WTC11 (cell line): ENCODE data around the gene ARHGAP15. TPM values are rescaled to one million over a fixed set of nuclear protein-coding genes. Genes with fewer than 3 reads are reported as not detected.

Source experiments
- ATAC-seq: fragments of 200-7000 bp; cut with Tn5 transposase; 2 replicates; pipeline ENCODE4 v1.10.0; 2021; ENCODE audit warnings: mild to moderate bottlenecking, moderate library complexity
- CTCF ChIA-PET: fragments of 300-600 bp; sonication (Branson Sonifier 250); formaldehyde crosslinking; loops from one replicate; lab custom pipeline; 2021; ENCODE audit warnings: antibody characterized with exemption; lab: Charles Lee
- POLR2A ChIA-PET: fragments of 350-600 bp; sonication (Branson Sonifier 250); formaldehyde crosslinking; loops from one replicate; lab custom pipeline; 2021; ENCODE audit warnings: antibody characterized with exemption; lab: Charles Lee
- DNase-seq: peaks from one replicate; pipeline ENCODE4 v3.0.0; 2021; ENCODE audit warnings: low spot score
- H3K27ac Mint-ChIP-seq: 2 replicates; pipeline ENCODE4 v1.8.0; 2021; ENCODE audit warnings: mixed read lengths
- H3K27me3 Mint-ChIP-seq: 2 replicates; pipeline ENCODE4 v1.8.0; 2021; ENCODE audit warnings: low read depth, mild to moderate bottlenecking, moderate library complexity, mixed read lengths
- H3K36me3 Mint-ChIP-seq: 2 replicates; pipeline ENCODE4 v1.8.0; 2021; ENCODE audit warnings: mixed read lengths
- H3K4me1 Mint-ChIP-seq: 2 replicates; pipeline ENCODE4 v1.8.0; 2022; ENCODE audit warnings: mixed read lengths
- H3K4me3 Mint-ChIP-seq: 2 replicates; pipeline ENCODE4 v1.8.0; 2021; ENCODE audit warnings: mild to moderate bottlenecking, moderate library complexity, mixed read lengths
- H3K9me3 Mint-ChIP-seq: 2 replicates; pipeline ENCODE4 v1.8.0; 2021; ENCODE audit warnings: mixed read lengths
- ATF1 ChIP-seq: sonication (generic); formaldehyde crosslinking; IDR thresholded peaks from 2 replicates; pipeline ENCODE4 v1.8.1; 2023; ENCODE audit warnings: mild to moderate bottlenecking, moderate library complexity, missing genetic modification reagents
- GTF2I ChIP-seq: fragments of 250-450 bp; sonication (Bioruptor Pico); conservative IDR thresholded peaks from 2 replicates; pipeline ENCODE4 v1.4.0; 2021; ENCODE audit warnings: mild to moderate bottlenecking
- HMGA2 ChIP-seq: fragments of 250-450 bp; sonication (Bioruptor Pico); IDR thresholded peaks from 2 replicates; pipeline ENCODE4 v1.4.0; 2021; ENCODE audit warnings: mild to moderate bottlenecking, moderate library complexity
- NFE2L1 ChIP-seq: sonication (generic); formaldehyde crosslinking; IDR thresholded peaks from 2 replicates; pipeline ENCODE4 v1.8.1; 2023; ENCODE audit warnings: missing genetic modification reagents
- NR1H2 ChIP-seq: sonication (generic); formaldehyde crosslinking; IDR thresholded peaks from 2 replicates; pipeline ENCODE4 v1.9.0; 2021; ENCODE audit warnings: mild to moderate bottlenecking, moderate library complexity, missing genetic modification reagents
- ZNF317 ChIP-seq: sonication (generic); formaldehyde crosslinking; IDR thresholded peaks from 2 replicates; pipeline ENCODE4 v1.8.1; 2023; ENCODE audit warnings: low read depth, mild to moderate bottlenecking, moderate library complexity, missing genetic modification reagents, borderline replicate concordance
- ZNF423 ChIP-seq: fragments of 250-450 bp; sonication (Bioruptor Pico); IDR thresholded peaks from 2 replicates; pipeline ENCODE4 v2.1.2; 2022; ENCODE audit warnings: mild to moderate bottlenecking, moderate library complexity
- total RNA-seq: library from RNA; stranded (reverse); gene quantifications from 3 replicates; pipeline ENCODE4 v1.2.3, GENCODE V29; 2021
- TF ChIP-seq, protein P1 (sequence below): sonication (generic); formaldehyde crosslinking; IDR thresholded peaks from 2 replicates; pipeline ENCODE4 v1.8.1; 2023; ENCODE audit warnings: mild to moderate bottlenecking, missing genetic modification reagents
- TF ChIP-seq, protein P2 (sequence below): sonication (generic); formaldehyde crosslinking; IDR thresholded peaks from 2 replicates; pipeline ENCODE4 v1.8.1; 2023; ENCODE audit warnings: mild to moderate bottlenecking, missing genetic modification reagents
- TF ChIP-seq, protein P3 (sequence below): fragments of 200-600 bp; IDR thresholded peaks from 2 replicates; pipeline ENCODE4 v1.8.0; 2022; ENCODE audit warnings: antibody characterized with exemption
- TF ChIP-seq, protein P4 (sequence below): sonication (generic); formaldehyde crosslinking; IDR thresholded peaks from 2 replicates; pipeline ENCODE4 v1.8.1; 2023; ENCODE audit warnings: mild to moderate bottlenecking, missing genetic modification reagents, moderate library complexity
- TF ChIP-seq, protein P5 (sequence below): sonication (generic); formaldehyde crosslinking; IDR thresholded peaks from 2 replicates; pipeline ENCODE4 v1.8.1; 2022; ENCODE audit warnings: low read depth, missing genetic modification reagents, borderline replicate concordance
- TF ChIP-seq, protein P6 (sequence below): fragments of 250-450 bp; sonication (Bioruptor Pico); IDR thresholded peaks from 2 replicates; pipeline ENCODE4 v1.9.0; 2021; ENCODE audit warnings: mild to moderate bottlenecking, borderline replicate concordance
- TF ChIP-seq, protein P7 (sequence below): sonication (generic); formaldehyde crosslinking; conservative IDR thresholded peaks from 2 replicates; pipeline ENCODE4 v1.8.1; 2023; ENCODE audit warnings: mild to moderate bottlenecking, low read depth, missing genetic modification reagents, moderate library complexity

Gene ARHGAP15
- total RNA-seq, 1 experiment from 2014 or later, result 0.28 TPM

DNA sequence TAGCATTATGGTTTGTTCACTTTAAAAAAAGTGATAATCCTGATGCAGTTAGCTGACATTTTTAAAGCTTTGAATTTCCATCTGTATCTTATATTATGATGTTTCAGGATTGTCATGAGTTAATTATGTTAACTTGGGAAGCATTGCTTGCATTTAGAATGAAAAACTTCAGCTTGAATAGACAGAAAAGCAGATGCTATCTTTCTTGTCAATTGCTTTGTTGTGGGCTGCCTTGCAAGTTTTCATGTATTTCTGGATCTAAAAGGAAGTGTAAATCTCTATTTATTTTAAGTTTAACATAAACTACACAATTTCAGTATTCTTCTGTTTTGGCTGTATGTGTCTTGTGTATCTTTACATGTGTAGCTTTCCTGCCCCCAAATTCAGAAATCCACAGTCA, 479.5 kb downstream of the ARHGAP15 start (continued):
- TF ChIP-seq, protein P1, sequence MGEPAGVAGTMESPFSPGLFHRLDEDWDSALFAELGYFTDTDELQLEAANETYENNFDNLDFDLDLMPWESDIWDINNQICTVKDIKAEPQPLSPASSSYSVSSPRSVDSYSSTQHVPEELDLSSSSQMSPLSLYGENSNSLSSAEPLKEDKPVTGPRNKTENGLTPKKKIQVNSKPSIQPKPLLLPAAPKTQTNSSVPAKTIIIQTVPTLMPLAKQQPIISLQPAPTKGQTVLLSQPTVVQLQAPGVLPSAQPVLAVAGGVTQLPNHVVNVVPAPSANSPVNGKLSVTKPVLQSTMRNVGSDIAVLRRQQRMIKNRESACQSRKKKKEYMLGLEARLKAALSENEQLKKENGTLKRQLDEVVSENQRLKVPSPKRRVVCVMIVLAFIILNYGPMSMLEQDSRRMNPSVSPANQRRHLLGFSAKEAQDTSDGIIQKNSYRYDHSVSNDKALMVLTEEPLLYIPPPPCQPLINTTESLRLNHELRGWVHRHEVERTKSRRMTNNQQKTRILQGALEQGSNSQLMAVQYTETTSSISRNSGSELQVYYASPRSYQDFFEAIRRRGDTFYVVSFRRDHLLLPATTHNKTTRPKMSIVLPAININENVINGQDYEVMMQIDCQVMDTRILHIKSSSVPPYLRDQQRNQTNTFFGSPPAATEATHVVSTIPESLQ (CRISPR knock-in tag), result no peak
- TF ChIP-seq NFE2L1 (CRISPR knock-in tag), result no peak
- TF ChIP-seq, protein P2, sequence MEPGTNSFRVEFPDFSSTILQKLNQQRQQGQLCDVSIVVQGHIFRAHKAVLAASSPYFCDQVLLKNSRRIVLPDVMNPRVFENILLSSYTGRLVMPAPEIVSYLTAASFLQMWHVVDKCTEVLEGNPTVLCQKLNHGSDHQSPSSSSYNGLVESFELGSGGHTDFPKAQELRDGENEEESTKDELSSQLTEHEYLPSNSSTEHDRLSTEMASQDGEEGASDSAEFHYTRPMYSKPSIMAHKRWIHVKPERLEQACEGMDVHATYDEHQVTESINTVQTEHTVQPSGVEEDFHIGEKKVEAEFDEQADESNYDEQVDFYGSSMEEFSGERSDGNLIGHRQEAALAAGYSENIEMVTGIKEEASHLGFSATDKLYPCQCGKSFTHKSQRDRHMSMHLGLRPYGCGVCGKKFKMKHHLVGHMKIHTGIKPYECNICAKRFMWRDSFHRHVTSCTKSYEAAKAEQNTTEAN (CRISPR knock-in tag), result no peak

DNA sequence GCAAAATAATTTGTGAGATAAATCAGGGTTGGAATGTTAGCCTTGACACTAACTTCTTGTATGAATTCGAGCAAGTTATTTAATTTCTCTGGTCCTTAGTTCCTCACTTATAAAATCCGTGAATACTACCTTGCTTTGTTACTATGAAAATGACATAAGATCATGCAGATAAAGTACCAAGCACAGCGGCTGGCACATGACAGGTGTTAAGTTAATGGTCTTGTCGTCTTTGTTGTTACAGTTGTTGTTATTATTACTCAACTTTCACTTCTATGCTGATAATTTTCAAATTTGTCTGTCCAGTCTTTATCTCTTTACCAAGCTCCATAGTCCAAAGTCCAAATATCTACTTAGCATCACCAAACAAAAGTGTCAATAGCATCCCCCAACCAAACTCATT, 482.1 kb downstream of the ARHGAP15 start:
- no peak overlapping the region for H3K27ac Mint-ChIP-seq
- H3K4me1 Mint-ChIP-seq, result peaks cover 40% of the 10 kb centered on the region
- no peaks in the 10 kb centered on the region for H3K9me3 Mint-ChIP-seq
- CTCF ChIA-PET, result no interaction called here
- H3K36me3 Mint-ChIP-seq, result no peaks in the 10 kb centered on the region
- no peaks in the 10 kb centered on the region; the same call in 1 of the 2 replicates for H3K27me3 Mint-ChIP-seq
- ATAC-seq (no peak), DNase-seq (no peak)
- no peak for TF ChIP-seq ZNF317 (CRISPR knock-in tag)
- TF ChIP-seq, protein P3, sequence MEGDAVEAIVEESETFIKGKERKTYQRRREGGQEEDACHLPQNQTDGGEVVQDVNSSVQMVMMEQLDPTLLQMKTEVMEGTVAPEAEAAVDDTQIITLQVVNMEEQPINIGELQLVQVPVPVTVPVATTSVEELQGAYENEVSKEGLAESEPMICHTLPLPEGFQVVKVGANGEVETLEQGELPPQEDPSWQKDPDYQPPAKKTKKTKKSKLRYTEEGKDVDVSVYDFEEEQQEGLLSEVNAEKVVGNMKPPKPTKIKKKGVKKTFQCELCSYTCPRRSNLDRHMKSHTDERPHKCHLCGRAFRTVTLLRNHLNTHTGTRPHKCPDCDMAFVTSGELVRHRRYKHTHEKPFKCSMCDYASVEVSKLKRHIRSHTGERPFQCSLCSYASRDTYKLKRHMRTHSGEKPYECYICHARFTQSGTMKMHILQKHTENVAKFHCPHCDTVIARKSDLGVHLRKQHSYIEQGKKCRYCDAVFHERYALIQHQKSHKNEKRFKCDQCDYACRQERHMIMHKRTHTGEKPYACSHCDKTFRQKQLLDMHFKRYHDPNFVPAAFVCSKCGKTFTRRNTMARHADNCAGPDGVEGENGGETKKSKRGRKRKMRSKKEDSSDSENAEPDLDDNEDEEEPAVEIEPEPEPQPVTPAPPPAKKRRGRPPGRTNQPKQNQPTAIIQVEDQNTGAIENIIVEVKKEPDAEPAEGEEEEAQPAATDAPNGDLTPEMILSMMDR, result no peak
- no peak for TF ChIP-seq ATF1 (CRISPR knock-in tag)
- TF ChIP-seq, protein P4, sequence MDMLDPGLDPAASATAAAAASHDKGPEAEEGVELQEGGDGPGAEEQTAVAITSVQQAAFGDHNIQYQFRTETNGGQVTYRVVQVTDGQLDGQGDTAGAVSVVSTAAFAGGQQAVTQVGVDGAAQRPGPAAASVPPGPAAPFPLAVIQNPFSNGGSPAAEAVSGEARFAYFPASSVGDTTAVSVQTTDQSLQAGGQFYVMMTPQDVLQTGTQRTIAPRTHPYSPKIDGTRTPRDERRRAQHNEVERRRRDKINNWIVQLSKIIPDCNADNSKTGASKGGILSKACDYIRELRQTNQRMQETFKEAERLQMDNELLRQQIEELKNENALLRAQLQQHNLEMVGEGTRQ, result no peak
- TF ChIP-seq, protein P5, sequence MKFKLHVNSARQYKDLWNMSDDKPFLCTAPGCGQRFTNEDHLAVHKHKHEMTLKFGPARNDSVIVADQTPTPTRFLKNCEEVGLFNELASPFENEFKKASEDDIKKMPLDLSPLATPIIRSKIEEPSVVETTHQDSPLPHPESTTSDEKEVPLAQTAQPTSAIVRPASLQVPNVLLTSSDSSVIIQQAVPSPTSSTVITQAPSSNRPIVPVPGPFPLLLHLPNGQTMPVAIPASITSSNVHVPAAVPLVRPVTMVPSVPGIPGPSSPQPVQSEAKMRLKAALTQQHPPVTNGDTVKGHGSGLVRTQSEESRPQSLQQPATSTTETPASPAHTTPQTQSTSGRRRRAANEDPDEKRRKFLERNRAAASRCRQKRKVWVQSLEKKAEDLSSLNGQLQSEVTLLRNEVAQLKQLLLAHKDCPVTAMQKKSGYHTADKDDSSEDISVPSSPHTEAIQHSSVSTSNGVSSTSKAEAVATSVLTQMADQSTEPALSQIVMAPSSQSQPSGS (CRISPR knock-in tag), result no peak
- TF ChIP-seq, protein P6, sequence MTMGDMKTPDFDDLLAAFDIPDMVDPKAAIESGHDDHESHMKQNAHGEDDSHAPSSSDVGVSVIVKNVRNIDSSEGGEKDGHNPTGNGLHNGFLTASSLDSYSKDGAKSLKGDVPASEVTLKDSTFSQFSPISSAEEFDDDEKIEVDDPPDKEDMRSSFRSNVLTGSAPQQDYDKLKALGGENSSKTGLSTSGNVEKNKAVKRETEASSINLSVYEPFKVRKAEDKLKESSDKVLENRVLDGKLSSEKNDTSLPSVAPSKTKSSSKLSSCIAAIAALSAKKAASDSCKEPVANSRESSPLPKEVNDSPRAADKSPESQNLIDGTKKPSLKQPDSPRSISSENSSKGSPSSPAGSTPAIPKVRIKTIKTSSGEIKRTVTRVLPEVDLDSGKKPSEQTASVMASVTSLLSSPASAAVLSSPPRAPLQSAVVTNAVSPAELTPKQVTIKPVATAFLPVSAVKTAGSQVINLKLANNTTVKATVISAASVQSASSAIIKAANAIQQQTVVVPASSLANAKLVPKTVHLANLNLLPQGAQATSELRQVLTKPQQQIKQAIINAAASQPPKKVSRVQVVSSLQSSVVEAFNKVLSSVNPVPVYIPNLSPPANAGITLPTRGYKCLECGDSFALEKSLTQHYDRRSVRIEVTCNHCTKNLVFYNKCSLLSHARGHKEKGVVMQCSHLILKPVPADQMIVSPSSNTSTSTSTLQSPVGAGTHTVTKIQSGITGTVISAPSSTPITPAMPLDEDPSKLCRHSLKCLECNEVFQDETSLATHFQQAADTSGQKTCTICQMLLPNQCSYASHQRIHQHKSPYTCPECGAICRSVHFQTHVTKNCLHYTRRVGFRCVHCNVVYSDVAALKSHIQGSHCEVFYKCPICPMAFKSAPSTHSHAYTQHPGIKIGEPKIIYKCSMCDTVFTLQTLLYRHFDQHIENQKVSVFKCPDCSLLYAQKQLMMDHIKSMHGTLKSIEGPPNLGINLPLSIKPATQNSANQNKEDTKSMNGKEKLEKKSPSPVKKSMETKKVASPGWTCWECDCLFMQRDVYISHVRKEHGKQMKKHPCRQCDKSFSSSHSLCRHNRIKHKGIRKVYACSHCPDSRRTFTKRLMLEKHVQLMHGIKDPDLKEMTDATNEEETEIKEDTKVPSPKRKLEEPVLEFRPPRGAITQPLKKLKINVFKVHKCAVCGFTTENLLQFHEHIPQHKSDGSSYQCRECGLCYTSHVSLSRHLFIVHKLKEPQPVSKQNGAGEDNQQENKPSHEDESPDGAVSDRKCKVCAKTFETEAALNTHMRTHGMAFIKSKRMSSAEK (CRISPR knock-in tag), result no peak
- no peak for TF ChIP-seq NR1H2
- TF ChIP-seq, protein P2 (CRISPR knock-in tag), result no peak
- no peak for TF ChIP-seq GTF2I (CRISPR knock-in tag)
- no peak for TF ChIP-seq HMGA2 (CRISPR knock-in tag)
- no peak for TF ChIP-seq ZNF423 (CRISPR knock-in tag)
- TF ChIP-seq, protein P7, sequence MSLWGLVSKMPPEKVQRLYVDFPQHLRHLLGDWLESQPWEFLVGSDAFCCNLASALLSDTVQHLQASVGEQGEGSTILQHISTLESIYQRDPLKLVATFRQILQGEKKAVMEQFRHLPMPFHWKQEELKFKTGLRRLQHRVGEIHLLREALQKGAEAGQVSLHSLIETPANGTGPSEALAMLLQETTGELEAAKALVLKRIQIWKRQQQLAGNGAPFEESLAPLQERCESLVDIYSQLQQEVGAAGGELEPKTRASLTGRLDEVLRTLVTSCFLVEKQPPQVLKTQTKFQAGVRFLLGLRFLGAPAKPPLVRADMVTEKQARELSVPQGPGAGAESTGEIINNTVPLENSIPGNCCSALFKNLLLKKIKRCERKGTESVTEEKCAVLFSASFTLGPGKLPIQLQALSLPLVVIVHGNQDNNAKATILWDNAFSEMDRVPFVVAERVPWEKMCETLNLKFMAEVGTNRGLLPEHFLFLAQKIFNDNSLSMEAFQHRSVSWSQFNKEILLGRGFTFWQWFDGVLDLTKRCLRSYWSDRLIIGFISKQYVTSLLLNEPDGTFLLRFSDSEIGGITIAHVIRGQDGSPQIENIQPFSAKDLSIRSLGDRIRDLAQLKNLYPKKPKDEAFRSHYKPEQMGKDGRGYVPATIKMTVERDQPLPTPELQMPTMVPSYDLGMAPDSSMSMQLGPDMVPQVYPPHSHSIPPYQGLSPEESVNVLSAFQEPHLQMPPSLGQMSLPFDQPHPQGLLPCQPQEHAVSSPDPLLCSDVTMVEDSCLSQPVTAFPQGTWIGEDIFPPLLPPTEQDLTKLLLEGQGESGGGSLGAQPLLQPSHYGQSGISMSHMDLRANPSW (CRISPR knock-in tag), result no peak
- POLR2A ChIA-PET, result no interaction called here
- H3K4me3 Mint-ChIP-seq, result no peak overlapping the region
